K562 (cell line): ENCODE measurements around the gene ZNF202. TPM values are rescaled to one million over a fixed set of nuclear protein-coding genes. Genes with fewer than 3 reads are reported as not detected.

Experiments
- PURB ChIP-seq: sonication (generic); formaldehyde crosslinking; IDR thresholded peaks from 2 replicates; pipeline ENCODE4 v1.9.0; 2021; ENCODE audit warnings: low read depth, mild to moderate bottlenecking, missing genetic modification reagents
- ZNF217 ChIP-seq: sonication (generic); formaldehyde crosslinking; IDR thresholded peaks from 2 replicates; pipeline ENCODE4 v1.8.0; 2022; ENCODE audit warnings: mild to moderate bottlenecking, missing genetic modification reagents
- ZNF407 ChIP-seq: fragments of 450-650 bp; IDR thresholded peaks from 2 replicates; pipeline ENCODE4 v1.6.1; 2016; ENCODE audit warnings: low read depth
- polyA plus RNA-seq, 8 experiments: library from polyadenylated mRNA; depleted of rRNA in 4 of 8; stranded (reverse) in 5 of 8; unstranded in 3 of 8; fragments of >200 nt; fragmentation: Nextera tagmentation in 2 of 8; fragmentation: Illumina TruSeq in 1 of 8; extraction: Ambion mirVana in 2 of 8; extraction: Trizol in 1 of 8; gene quantifications; 2 replicates each; pipeline versions ENCODE4 v1.2.1 to v1.2.3, GENCODE V29; 2011 to 2014; ENCODE audit warnings: inconsistent platforms in 1 of 8, missing spikeins in 1 of 8
- total RNA-seq, 7 experiments: library from RNA; depleted of rRNA in 6 of 7; stranded (reverse); fragments of >200 nt in 6 of 7; fragmentation: Illumina TruSeq in 2 of 7; extraction: Trizol in 2 of 7; gene quantifications; 2 replicates each; pipeline versions ENCODE4 v1.2.1 to v1.2.3, GENCODE V29; 2011 to 2021; ENCODE audit warnings: low replicate concordance in 1 of 7
- TF ChIP-seq, protein P1 (sequence below), 2 experiments: fragments of 450-650 bp in 1 of 2; sonication (generic) in 1 of 2; formaldehyde crosslinking in 1 of 2; IDR thresholded peaks in 1 of 2; conservative IDR thresholded peaks in 1 of 2; 2 replicates each; pipeline versions ENCODE4 v1.6.1 to v1.8.1; 2016 to 2023; ENCODE audit warnings: mild to moderate bottlenecking in 2 of 2, moderate library complexity in 2 of 2, inconsistent platforms in 1 of 2, missing genetic modification reagents in 1 of 2
- TF ChIP-seq, protein P2 (sequence below): fragments of 250-450 bp; sonication (Bioruptor Pico); IDR thresholded peaks from 2 replicates; pipeline ENCODE4 v1.5.0; 2021; ENCODE audit warnings: mild to moderate bottlenecking, moderate library complexity
- TF ChIP-seq, protein P3 (sequence below), 3 experiments: fragments of 200-800 bp in 1 of 3; sonication (Bioruptor generic) in 1 of 3; sonication (generic) in 1 of 3; formaldehyde crosslinking in 1 of 3; IDR thresholded peaks; 2 replicates each; pipeline versions ENCODE4 v1.6.1 to v1.8.0; 2016 to 2022; ENCODE audit warnings: mild to moderate bottlenecking in 2 of 3, missing compliant biosample characterization in 2 of 3, missing genetic modification characterization in 2 of 3, missing genetic modification reagents in 1 of 3

Gene ZNF202
- total and polyA plus RNA-seq, 9 of the 15 experiments (the other 6 are each of a cell fraction or from before 2014, with no cell fraction given) = 2.3 to 18.7 (median 12.7) TPM

- TF ChIP-seq, protein P1, sequence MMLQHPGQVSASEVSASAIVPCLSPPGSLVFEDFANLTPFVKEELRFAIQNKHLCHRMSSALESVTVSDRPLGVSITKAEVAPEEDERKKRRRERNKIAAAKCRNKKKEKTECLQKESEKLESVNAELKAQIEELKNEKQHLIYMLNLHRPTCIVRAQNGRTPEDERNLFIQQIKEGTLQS (IDR thresholded peaks at IDR 0.05) = no peak
- TF ChIP-seq, protein P1 (CRISPR knock-in tag; conservative IDR thresholded peaks at IDR 0.05) = no peak
- TF ChIP-seq PURB (CRISPR knock-in tag) = no peak
- TF ChIP-seq, protein P2, sequence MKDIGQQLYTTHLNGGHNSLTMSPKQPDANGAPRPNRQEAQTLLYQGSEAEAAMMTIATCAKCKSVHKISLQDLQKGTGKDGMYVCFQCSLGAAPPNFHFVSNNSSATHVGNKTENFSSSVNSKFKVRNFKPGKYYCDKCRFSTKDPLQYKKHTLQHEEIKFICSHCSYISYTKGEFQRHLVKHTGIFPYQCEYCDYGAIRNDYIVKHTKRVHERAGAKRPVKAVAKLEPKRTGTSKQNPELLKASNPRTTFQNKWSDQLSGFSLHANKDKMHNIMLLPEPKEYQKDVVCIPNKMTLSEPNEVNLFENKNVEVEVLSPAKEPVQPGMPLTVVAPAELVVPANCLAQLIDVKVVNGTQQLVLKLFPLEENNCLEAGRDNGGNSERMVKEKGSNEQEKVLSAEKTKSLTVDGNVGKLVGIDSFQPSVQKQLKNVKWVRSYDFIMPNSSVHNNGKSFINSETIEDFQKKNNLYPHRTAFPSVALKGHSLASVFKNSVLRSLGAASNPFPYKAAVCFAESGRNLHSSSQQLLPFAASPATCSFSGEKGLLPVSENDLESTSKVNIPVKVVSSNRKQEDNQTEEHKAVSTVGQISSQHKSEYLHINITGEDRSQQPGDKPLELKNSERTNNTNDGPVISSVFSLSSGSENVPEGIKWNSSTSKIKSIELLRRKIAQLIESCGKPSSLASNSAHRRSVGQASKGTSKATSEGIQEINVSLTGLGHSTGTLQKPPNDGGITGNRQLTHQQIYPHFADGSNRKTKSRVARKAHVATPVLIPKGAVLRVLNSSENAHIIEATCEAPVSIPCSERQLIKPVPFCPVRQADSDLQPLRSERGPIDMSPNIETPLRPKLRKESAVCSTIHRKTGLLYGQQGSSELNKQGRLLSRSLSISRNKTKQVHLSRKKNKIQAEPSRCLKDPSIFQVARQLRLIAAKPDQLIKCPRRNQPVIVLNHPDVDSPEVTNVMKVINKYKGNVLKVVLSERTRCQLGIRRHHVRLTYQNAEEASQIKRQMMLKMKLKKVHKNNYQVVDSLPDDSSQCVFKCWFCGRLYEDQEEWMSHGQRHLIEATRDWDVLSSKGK (CRISPR knock-in tag) = no peak
- TF ChIP-seq, protein P3, sequence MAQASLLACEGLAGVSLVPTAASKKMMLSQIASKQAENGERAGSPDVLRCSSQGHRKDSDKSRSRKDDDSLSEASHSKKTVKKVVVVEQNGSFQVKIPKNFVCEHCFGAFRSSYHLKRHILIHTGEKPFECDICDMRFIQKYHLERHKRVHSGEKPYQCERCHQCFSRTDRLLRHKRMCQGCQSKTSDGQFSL (CRISPR knock-in tag; IDR thresholded peaks at IDR 0.05) = no peak
- TF ChIP-seq, protein P3 (tag; IDR thresholded peaks at IDR 0.05) = no peak
- no peak for TF ChIP-seq ZNF217 (CRISPR knock-in tag)
- no peak for TF ChIP-seq ZNF407
Measured at GRCh38 chr11:123707206-123707605, 34.3 kb downstream of the ZNF202 start (continued).
